Endodermal cell (in vitro differentiated cells): ENCODE data around the gene MYL9. TPM values are rescaled to one million over a fixed set of nuclear protein-coding genes. Genes with fewer than 3 reads are reported as not detected.

Experiments used
- DNase-seq: peaks from one replicate; pipeline ENCODE4 v3.0.0-alpha.2; 2017
- H3K27ac ChIP-seq: 2 replicates; pipeline ENCODE4 v1.5.1; 2013; ENCODE audit warnings: mild to moderate bottlenecking, low read depth, low read length, moderate library complexity
- H3K27me3 ChIP-seq: 2 replicates; pipeline ENCODE4 v1.6.1; 2013; ENCODE audit warnings: mild to moderate bottlenecking, low read length, moderate library complexity; ENCODE audit not compliant: insufficient read depth, control insufficient read depth, poor library complexity, severe bottlenecking
- H3K36me3 ChIP-seq: 2 replicates; pipeline ENCODE4 v1.7.0; 2013; ENCODE audit warnings: mild to moderate bottlenecking, low read length, moderate library complexity; ENCODE audit not compliant: control insufficient read depth, insufficient read depth
- H3K4me1 ChIP-seq: one replicate; pipeline ENCODE4 v1.7.0; 2013; ENCODE audit warnings: low read length; ENCODE audit not compliant: control insufficient read depth, insufficient read depth
- H3K4me3 ChIP-seq: 2 replicates; pipeline ENCODE4 v1.5.1; 2013; ENCODE audit warnings: mild to moderate bottlenecking, low read length, moderate library complexity
- H3K9ac ChIP-seq: 2 replicates; pipeline ENCODE4 v1.6.1; 2013; ENCODE audit warnings: mild to moderate bottlenecking, low read length, moderate library complexity; ENCODE audit not compliant: poor library complexity, severe bottlenecking; ENCODE audit errors: extremely low read depth
- H3K9me3 ChIP-seq: 2 replicates; pipeline ENCODE4 v1.6.1; 2013; ENCODE audit warnings: mild to moderate bottlenecking, low read length, moderate library complexity; ENCODE audit not compliant: control insufficient read depth
- H3K27ac Mint-ChIP-seq: 2 replicates; pipeline ENCODE4 v1.8.0; 2020; ENCODE audit warnings: mixed read lengths
- H3K27me3 Mint-ChIP-seq: 2 replicates; pipeline ENCODE4 v1.8.0; 2021; ENCODE audit warnings: mild to moderate bottlenecking, mixed read lengths; ENCODE audit not compliant: insufficient read depth
- H3K36me3 Mint-ChIP-seq: 2 replicates; pipeline ENCODE4 v1.8.0; 2020; ENCODE audit warnings: low read depth, mixed read lengths
- H3K4me1 Mint-ChIP-seq: 2 replicates; pipeline ENCODE4 v1.8.0; 2020; ENCODE audit warnings: mixed read lengths
- H3K4me3 Mint-ChIP-seq: 2 replicates; pipeline ENCODE4 v1.8.0; 2020; ENCODE audit warnings: mild to moderate bottlenecking, moderate library complexity, mixed read lengths
- H3K9me3 Mint-ChIP-seq: 2 replicates; pipeline ENCODE4 v1.8.0; 2020; ENCODE audit warnings: mild to moderate bottlenecking, mixed read lengths
- WGBS, 2 experiments: methylation state at CpG; one replicate each; pipeline versions ENCODE4 v1.1.5 to v1.1.7; 2013; ENCODE audit warnings: missing lambda C conversion rate in 2 of 2, mixed read lengths in 1 of 2; ENCODE audit not compliant: insufficient coverage in 1 of 2, insufficient read length in 1 of 2; 5-methylcytosine and 5-hydroxymethylcytosine counted together
- total RNA-seq, 2 donors: library from RNA; stranded (reverse); fragmentation: NEBNext Ultra II Directional in 1 of 2; extraction: Animal tissue kit (Norgen Biotek cat#: 25700) in 1 of 2; gene quantifications; 2 replicates in 1 of 2; 3 replicates in 1 of 2; pipeline ENCODE4 v1.2.1, GENCODE V29; 2021
- TF ChIP-seq, protein P1 (sequence below): fragments of 200-600 bp; sonication (generic); conservative IDR thresholded peaks from 2 replicates; pipeline ENCODE4 v1.5.0; 2021; ENCODE audit warnings: antibody characterized with exemption, mild to moderate bottlenecking

The MYL9 gene
- total RNA-seq, 2 donors from 2014 or later, result 264 to 284 TPM

DNA sequence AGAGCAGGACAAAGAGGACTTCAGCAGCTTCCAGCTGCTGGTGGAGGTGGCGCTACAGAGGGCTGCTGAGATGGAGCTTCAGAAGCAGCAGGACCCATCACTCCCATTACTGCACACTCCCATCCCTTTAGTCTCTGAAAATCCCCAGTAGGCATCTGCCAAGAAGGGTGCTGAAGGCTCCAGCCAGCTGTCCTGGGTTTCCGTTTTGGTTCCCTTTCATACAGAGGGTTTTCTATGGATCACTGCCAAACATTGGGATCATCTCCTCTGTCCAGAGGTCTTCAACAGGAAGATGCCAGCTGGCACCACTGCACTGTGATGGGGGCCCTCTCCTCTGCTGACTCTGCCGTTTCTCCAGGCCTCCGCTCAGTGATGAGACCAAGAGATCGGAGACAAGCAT lies 50.0 kb downstream of the MYL9 start:
- peaks cover 69% of the 10 kb centered on the region for H3K36me3 Mint-ChIP-seq
- no peak overlapping the region for H3K4me3 Mint-ChIP-seq
- 92 to 93% methylated on average over 5 of the region's 5 CpGs for WGBS, 2 experiments
- H3K4me3 ChIP-seq, result no peak overlapping the region
- TF ChIP-seq, protein P1, sequence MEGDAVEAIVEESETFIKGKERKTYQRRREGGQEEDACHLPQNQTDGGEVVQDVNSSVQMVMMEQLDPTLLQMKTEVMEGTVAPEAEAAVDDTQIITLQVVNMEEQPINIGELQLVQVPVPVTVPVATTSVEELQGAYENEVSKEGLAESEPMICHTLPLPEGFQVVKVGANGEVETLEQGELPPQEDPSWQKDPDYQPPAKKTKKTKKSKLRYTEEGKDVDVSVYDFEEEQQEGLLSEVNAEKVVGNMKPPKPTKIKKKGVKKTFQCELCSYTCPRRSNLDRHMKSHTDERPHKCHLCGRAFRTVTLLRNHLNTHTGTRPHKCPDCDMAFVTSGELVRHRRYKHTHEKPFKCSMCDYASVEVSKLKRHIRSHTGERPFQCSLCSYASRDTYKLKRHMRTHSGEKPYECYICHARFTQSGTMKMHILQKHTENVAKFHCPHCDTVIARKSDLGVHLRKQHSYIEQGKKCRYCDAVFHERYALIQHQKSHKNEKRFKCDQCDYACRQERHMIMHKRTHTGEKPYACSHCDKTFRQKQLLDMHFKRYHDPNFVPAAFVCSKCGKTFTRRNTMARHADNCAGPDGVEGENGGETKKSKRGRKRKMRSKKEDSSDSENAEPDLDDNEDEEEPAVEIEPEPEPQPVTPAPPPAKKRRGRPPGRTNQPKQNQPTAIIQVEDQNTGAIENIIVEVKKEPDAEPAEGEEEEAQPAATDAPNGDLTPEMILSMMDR, result no peak
- peak overlapping the region; percentile 34 for H3K27ac ChIP-seq
- H3K9me3 ChIP-seq, result no peaks in the 10 kb centered on the region
- no peak overlapping the region for H3K9ac ChIP-seq
- H3K4me1 ChIP-seq, result peaks cover 13% of the 10 kb centered on the region
- H3K27me3 ChIP-seq, result no peaks in the 10 kb centered on the region
- peaks cover 56% of the 10 kb centered on the region for H3K36me3 ChIP-seq
- no peaks in the 10 kb centered on the region for H3K27me3 Mint-ChIP-seq
- no peak overlapping the region for H3K27ac Mint-ChIP-seq
- peaks cover 3% of the 10 kb centered on the region for H3K4me1 Mint-ChIP-seq
- DNase-seq, result no peak
- H3K9me3 Mint-ChIP-seq, result peaks cover 27% of the 10 kb centered on the region

DNA sequence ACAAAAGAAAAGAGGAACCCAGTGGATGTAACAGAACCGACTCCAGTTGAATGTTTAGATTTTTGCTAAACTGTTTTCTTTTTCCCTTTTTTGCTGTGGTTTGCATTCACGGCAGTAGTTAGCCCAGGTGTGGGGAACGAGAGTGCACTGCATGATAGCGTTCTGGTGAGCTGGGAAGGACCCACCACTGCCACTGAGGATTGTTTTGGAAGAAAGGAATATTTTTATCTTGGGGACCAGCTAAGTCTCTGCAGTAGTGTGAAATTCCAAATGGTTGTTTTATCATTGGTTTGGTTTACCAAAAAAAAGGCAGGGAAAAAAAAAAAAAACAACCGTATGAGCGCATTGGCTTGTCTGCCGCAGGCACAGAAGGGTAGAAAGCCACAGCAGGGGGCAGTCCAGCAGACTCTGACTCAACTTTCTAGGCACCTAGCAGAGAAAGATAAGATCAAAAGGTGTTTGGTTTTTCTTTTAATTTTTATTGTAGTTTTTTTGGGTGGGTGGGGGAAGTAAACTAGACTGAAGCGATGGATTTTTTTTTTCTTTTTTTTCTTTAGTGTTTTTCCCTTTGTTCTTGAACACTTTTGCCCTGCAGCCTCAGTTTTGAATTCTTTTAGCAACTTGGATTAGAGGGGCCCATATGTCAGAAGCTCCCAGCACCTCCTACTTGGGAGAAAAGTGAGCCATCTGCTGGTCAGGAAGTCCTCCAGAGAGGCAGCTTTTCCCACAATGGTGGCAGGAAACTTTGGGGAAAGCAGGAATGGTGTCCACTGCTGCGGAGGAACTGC lies 50.7 kb downstream of the MYL9 start:
- Histone ChIP-seq H3K27me3 (no peaks in the 10 kb centered on the region), H3K27ac (peak overlapping the region; percentile 34), H3K4me1 (peaks cover 13% of the 10 kb centered on the region), H3K4me3 (peak overlapping the region; percentile 24), H3K36me3 (peaks cover 56% of the 10 kb centered on the region), H3K9me3 (no peaks in the 10 kb centered on the region), H3K9ac (peak overlapping the region; percentile 9)
- Mint-ChIP-seq H3K9me3 (peaks cover 27% of the 10 kb centered on the region), H3K27ac (no peak overlapping the region), H3K4me3 (no peak overlapping the region), H3K27me3 (no peaks in the 10 kb centered on the region), H3K4me1 (peaks cover 3% of the 10 kb centered on the region), H3K36me3 (peaks cover 63% of the 10 kb centered on the region)
- WGBS, 2 experiments, result 68 to 77% methylated on average over 8 to 9 of the region's 9 CpGs
- TF ChIP-seq, protein P1, result peak; percentile 47
- DNase-seq, result peak; percentile 64

DNA sequence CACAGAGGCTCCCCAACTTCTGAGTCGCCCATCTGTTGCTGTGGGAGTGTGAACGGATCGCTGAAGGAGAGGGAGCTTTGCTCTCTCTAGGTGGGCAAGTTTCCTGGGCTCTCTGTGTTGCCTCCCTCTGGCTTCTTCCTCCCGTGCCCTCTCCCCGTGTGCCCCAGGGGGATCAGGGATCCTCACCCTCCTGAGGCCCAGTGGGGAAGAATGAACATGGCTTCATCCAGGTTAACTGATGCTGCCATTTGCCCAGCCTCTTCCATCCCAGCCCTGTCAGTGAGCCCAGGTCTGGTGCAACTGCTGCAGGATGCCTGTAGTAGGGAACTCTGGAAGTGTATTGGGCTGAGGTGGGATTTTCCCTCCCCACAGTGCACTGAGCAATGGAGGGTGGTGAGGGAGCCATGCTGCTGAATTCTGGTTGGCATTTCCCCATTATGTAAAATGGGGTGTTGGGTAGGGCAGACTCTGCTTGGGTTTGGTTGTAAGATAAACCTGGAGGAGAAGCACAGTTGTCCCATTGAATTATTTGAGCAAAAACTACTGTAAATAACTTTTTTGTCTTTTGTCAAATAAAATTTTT lies 52.1 kb downstream of the MYL9 start:
- no peak overlapping the region for H3K4me3 ChIP-seq
- no peak overlapping the region for H3K9ac ChIP-seq
- TF ChIP-seq, protein P1, result no peak
- peaks cover 13% of the 10 kb centered on the region for H3K4me1 ChIP-seq
- H3K4me1 Mint-ChIP-seq, result peaks cover 6% of the 10 kb centered on the region
- no peaks in the 10 kb centered on the region for H3K27me3 ChIP-seq
- peaks cover 49% of the 10 kb centered on the region for H3K36me3 ChIP-seq
- H3K4me3 Mint-ChIP-seq, result no peak overlapping the region
- peaks cover 27% of the 10 kb centered on the region for H3K9me3 Mint-ChIP-seq
- H3K36me3 Mint-ChIP-seq, result peaks cover 56% of the 10 kb centered on the region
- H3K27me3 Mint-ChIP-seq, result no peaks in the 10 kb centered on the region
- WGBS, 2 experiments, result 90 to 97% methylated on average over 2 to 5 of the region's 5 CpGs
- no peak overlapping the region for H3K27ac ChIP-seq
- no peak for DNase-seq
- no peaks in the 10 kb centered on the region for H3K9me3 ChIP-seq
- H3K27ac Mint-ChIP-seq, result no peak overlapping the region
